ENCODE results near the gene RAB9A. TPM values are rescaled to one million over a fixed set of nuclear protein-coding genes. Genes with fewer than 3 reads are reported as not detected.

The RAB9A gene
- total and polyA plus RNA-seq, 2 of the 8 experiments (the other 6 are each of a cell fraction or from before 2014, with no cell fraction given): 21.8 to 34.0 TPM

GRCh38 chrX:13721819-13722519 lies 33.0 kb downstream of the RAB9A start:
- no peak overlapping the region for H3K4me2 ChIP-seq (ENCODE audit: insufficient read depth in 1 of 2, low read depth in 2 of 2, low read length in 2 of 2)
- H3K14ac ChIP-seq (ENCODE audit: insufficient read length): no peak overlapping the region
- no peak overlapping the region for H2BK12ac ChIP-seq (ENCODE audit: low read depth, low read length)
- DNase-seq (ENCODE audit: low read depth in 1 of 2, low spot score in 2 of 2) (no peak), FAIRE-seq (no peak)
- no peak overlapping the region for H4K8ac ChIP-seq (ENCODE audit: extremely low read depth, insufficient read depth, low read length)
- H3K23me2 ChIP-seq (ENCODE audit: low read depth, low read length): no peaks in the 10 kb centered on the region
- no peak overlapping the region for H3K23ac ChIP-seq (ENCODE audit: insufficient read length)
- no peak overlapping the region for H2BK15ac ChIP-seq (ENCODE audit: low read length)
- ChIA-PET POLR2A (ENCODE audit: partially characterized antibody) (interaction anchor here (1.1 to 2.5 kb wide), 2 partner anchors 9 to 12 kb away, joined by 4 to 15 read pairs; partner anchors contain the start of genes OFD1 and TRAPPC2), CTCF (ENCODE audit: partially characterized antibody) (interaction anchor here (0.9 to 1.2 kb wide), 3 partner anchors 23 to 28 kb away, joined by 3 read pairs; no protein-coding TSS in a partner anchor)
- H3K18ac ChIP-seq (ENCODE audit: extremely low read depth, low read length): no peak overlapping the region
- H3K79me1 ChIP-seq (ENCODE audit: low read depth, low read length): no peaks in the 10 kb centered on the region; the same call in 1 of the 2 replicates
- H4K91ac ChIP-seq (replicated peaks; ENCODE audit: insufficient read length, low read length): no peak overlapping the region
- H3K36me3 ChIP-seq (ENCODE audit: control insufficient read depth in 2 of 4, insufficient read depth in 4 of 4, low read length in 3 of 4): peaks cover 0 to 13% (median under 1%) of the 10 kb centered on the region in 4 experiments; a peak in 4 of 8 replicates
- no peak overlapping the region for H3K56ac ChIP-seq (replicated peaks; ENCODE audit: insufficient read length, low read depth, low read length)
- H2BK120ac ChIP-seq (replicated peaks; ENCODE audit: low read depth, low read length): no peak overlapping the region
- WGBS, 2 experiments (ENCODE audit: extremely low coverage in 1 of 2, insufficient coverage in 1 of 2, insufficient read length in 1 of 2, insufficient replicate concordance in 2 of 2, low coverage in 1 of 2, low lambda C conversion rate in 2 of 2, missing lambda C conversion rate in 1 of 2): 86% methylated on average over 6 of the region's 7 CpGs; no CpG with 5 or more reads in 1 of the 2 experiments
- no peaks in the 10 kb centered on the region for H3K4me1 ChIP-seq (replicated peaks in 1 of 4; ENCODE audit: control insufficient read depth in 3 of 4, insufficient read depth in 4 of 4, low read length in 3 of 4)
- no peak overlapping the region for H3K27ac ChIP-seq (ENCODE audit: low read depth, low read length)
- no peak overlapping the region for H3K4ac ChIP-seq (replicated peaks; ENCODE audit: insufficient read length, low read depth, low read length)
- H4K5ac ChIP-seq (ENCODE audit: insufficient read length, low read depth, low read length): no peak overlapping the region
- H2AFZ ChIP-seq (ENCODE audit: low read length): no peak overlapping the region
- no peaks in the 10 kb centered on the region; a peak in 1 of 4 replicates for H3K9me3 ChIP-seq (ENCODE audit: insufficient read depth in 2 of 2, low read depth in 1 of 2, low read length in 1 of 2)
- H3K79me2 ChIP-seq (ENCODE audit: control insufficient read depth in 1 of 2, insufficient read depth in 2 of 2, low read length in 2 of 2): peaks cover 0 to 9% of the 10 kb centered on the region in 2 experiments; a peak in 1 of 4 replicates
- no peaks in the 10 kb centered on the region for H3K27me3 ChIP-seq (replicated peaks in 1 of 4; ENCODE audit: control insufficient read depth in 3 of 4, extremely low read depth in 1 of 4, insufficient read depth in 3 of 4, low read length in 3 of 4)
- H2AK5ac ChIP-seq (ENCODE audit: low read depth, low read length): no peak overlapping the region
- H3K9ac ChIP-seq (replicated peaks in 1 of 4; ENCODE audit: extremely low read depth in 1 of 4, low read depth in 3 of 4, low read length in 3 of 4): no peak overlapping the region
- H3K4me3 ChIP-seq (ENCODE audit: extremely low read depth in 1 of 4, insufficient read depth in 2 of 4, low read depth in 3 of 4, low read length in 4 of 4): no peak overlapping the region
- H2BK5ac ChIP-seq (ENCODE audit: low read depth, low read length): no peak overlapping the region
- peaks cover 0 to 2% of the 10 kb centered on the region in 2 experiments for H4K20me1 ChIP-seq (replicated peaks in 1 of 2; ENCODE audit: control insufficient read depth in 1 of 2, insufficient read depth in 2 of 2, low read length in 2 of 2)
- H2BK20ac ChIP-seq (ENCODE audit: low read length): no peak overlapping the region
- TF ChIP-seq NRF1 (IDR thresholded peaks at IDR 0.05; ENCODE audit: low read depth, low read length) (no peak), E2F6 (IDR thresholded peaks at IDR 0.05) (no peak), TCF12 (IDR thresholded peaks at IDR 0.05; ENCODE audit: low read depth, low read length) (no peak), EP300 (IDR thresholded peaks at IDR 0.05; ENCODE audit: borderline replicate concordance in 1 of 2, low read depth in 2 of 2, low read length in 2 of 2) (no peak), ATF3 (IDR thresholded peaks at IDR 0.05; ENCODE audit: insufficient read depth, low read depth, low read length) (no peak), SAP30 (IDR thresholded peaks at IDR 0.05; ENCODE audit: insufficient read depth, insufficient replicate concordance, low read length) (no peak)
- TF ChIP-seq, protein P1, sequence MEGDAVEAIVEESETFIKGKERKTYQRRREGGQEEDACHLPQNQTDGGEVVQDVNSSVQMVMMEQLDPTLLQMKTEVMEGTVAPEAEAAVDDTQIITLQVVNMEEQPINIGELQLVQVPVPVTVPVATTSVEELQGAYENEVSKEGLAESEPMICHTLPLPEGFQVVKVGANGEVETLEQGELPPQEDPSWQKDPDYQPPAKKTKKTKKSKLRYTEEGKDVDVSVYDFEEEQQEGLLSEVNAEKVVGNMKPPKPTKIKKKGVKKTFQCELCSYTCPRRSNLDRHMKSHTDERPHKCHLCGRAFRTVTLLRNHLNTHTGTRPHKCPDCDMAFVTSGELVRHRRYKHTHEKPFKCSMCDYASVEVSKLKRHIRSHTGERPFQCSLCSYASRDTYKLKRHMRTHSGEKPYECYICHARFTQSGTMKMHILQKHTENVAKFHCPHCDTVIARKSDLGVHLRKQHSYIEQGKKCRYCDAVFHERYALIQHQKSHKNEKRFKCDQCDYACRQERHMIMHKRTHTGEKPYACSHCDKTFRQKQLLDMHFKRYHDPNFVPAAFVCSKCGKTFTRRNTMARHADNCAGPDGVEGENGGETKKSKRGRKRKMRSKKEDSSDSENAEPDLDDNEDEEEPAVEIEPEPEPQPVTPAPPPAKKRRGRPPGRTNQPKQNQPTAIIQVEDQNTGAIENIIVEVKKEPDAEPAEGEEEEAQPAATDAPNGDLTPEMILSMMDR (IDR thresholded peaks at IDR 0.05; ENCODE audit: control extremely low read depth in 1 of 3, insufficient read depth in 1 of 3, low read depth in 1 of 3, low read length in 3 of 3): no peak

All from H1 (cell line).